DOHH2 (cell line): ENCODE results near the gene STMND1.

Experiments
- H3F3A ChIP-seq: fragments of 200-600 bp; sonication (generic), shearing (Covaris generic); 2 replicates; pipeline ENCODE4 v1.6.0; 2016; ENCODE audit warnings: antibody characterized with exemption, mild to moderate bottlenecking; ENCODE audit not compliant: control insufficient read depth, insufficient read depth
- H3K27ac ChIP-seq: fragments of 200-600 bp; sonication (generic); 2 replicates; pipeline ENCODE4 v1.5.1; 2014; ENCODE audit warnings: low read depth, mild to moderate bottlenecking, low read length, moderate library complexity
- H3K27me3 ChIP-seq: fragments of 200-600 bp; sonication (generic); 2 replicates; pipeline ENCODE4 v1.6.1; 2014; ENCODE audit warnings: mild to moderate bottlenecking, low read length, mixed read lengths; ENCODE audit not compliant: control insufficient read depth
- H3K36me3 ChIP-seq: fragments of 200-600 bp; sonication (generic); 2 replicates; pipeline ENCODE4 v1.6.1; 2014; ENCODE audit warnings: mild to moderate bottlenecking, low read length, moderate library complexity, mixed read lengths; ENCODE audit not compliant: control insufficient read depth
- H3K4me1 ChIP-seq: fragments of 200-600 bp; sonication (generic); 2 replicates; pipeline ENCODE4 v1.6.1; 2014; ENCODE audit warnings: mild to moderate bottlenecking, low read length, mixed read lengths; ENCODE audit not compliant: control insufficient read depth
- H3K4me2 ChIP-seq: fragments of 200-600 bp; sonication (generic); 2 replicates; pipeline ENCODE4 v1.6.0; 2014; ENCODE audit warnings: mild to moderate bottlenecking, low read length, moderate library complexity
- H3K4me3 ChIP-seq: fragments of 200-600 bp; sonication (generic); 2 replicates; pipeline ENCODE4 v1.5.1; 2014; ENCODE audit warnings: mild to moderate bottlenecking, low read length, mixed read lengths
- H3K79me2 ChIP-seq: fragments of 200-600 bp; sonication (generic); 2 replicates; pipeline ENCODE4 v1.6.1; 2014; ENCODE audit warnings: mild to moderate bottlenecking, low read length, mixed read lengths; ENCODE audit not compliant: control insufficient read depth
- H3K9me2 ChIP-seq: fragments of 200-600 bp; sonication (generic); replicated peaks from 2 replicates; pipeline ENCODE4 v1.6.1; 2014; ENCODE audit warnings: mild to moderate bottlenecking, low read length, mixed read lengths; ENCODE audit not compliant: control insufficient read depth
- H3K9me3 ChIP-seq: fragments of 200-600 bp; sonication (generic); 2 replicates; pipeline ENCODE4 v1.6.1; 2014; ENCODE audit warnings: antibody characterized with exemption, low read length, mixed read lengths; ENCODE audit not compliant: control insufficient read depth, insufficient read depth
- H4K20me1 ChIP-seq: fragments of 200-600 bp; sonication (generic); 2 replicates; pipeline ENCODE4 v1.6.0; 2014; ENCODE audit warnings: low read depth, mild to moderate bottlenecking, antibody characterized with exemption, low read length, moderate library complexity; ENCODE audit not compliant: control insufficient read depth, insufficient read depth
- CTCF ChIP-seq: fragments of 200-600 bp; sonication (generic); IDR thresholded peaks from one replicate; pipeline ENCODE4 v1.5.1; 2014; ENCODE audit warnings: antibody characterized with exemption, mild to moderate bottlenecking, low read depth, low read length; ENCODE audit not compliant: poor library complexity, severe bottlenecking
- EZH2phosphoT487 ChIP-seq: fragments of 200-600 bp; sonication (generic); IDR thresholded peaks from 2 replicates; pipeline ENCODE4 v1.6.1; 2017; ENCODE audit warnings: borderline replicate concordance, mild to moderate bottlenecking, antibody characterized with exemption, low read length, moderate library complexity, mixed read lengths

STMND1 gene

GRCh38 chr6:17157617-17158016, 55.8 kb downstream of the STMND1 start:
- H3K4me2 ChIP-seq: no peak overlapping the region
- H3K27me3 ChIP-seq: no peaks in the 10 kb centered on the region
- no peak overlapping the region for H3K27ac ChIP-seq
- H4K20me1 ChIP-seq: no peaks in the 10 kb centered on the region
- no peaks in the 10 kb centered on the region for H3K4me1 ChIP-seq
- no peaks in the 10 kb centered on the region for H3K9me3 ChIP-seq
- H3K9me2 ChIP-seq: no peaks in the 10 kb centered on the region
- no peaks in the 10 kb centered on the region for H3K79me2 ChIP-seq
- TF ChIP-seq EZH2phosphoT487 (no peak), CTCF (no peak)
- H3K4me3 ChIP-seq: no peak overlapping the region
- H3F3A ChIP-seq: no peaks in the 10 kb centered on the region
- H3K36me3 ChIP-seq: no peaks in the 10 kb centered on the region

- Histone ChIP-seq H3K27me3 (no peaks in the 10 kb centered on the region), H4K20me1 (no peaks in the 10 kb centered on the region), H3K36me3 (no peaks in the 10 kb centered on the region), H3K27ac (no peak overlapping the region), H3K9me2 (no peaks in the 10 kb centered on the region), H3K9me3 (no peaks in the 10 kb centered on the region), H3K79me2 (no peaks in the 10 kb centered on the region), H3K4me3 (no peak overlapping the region), H3K4me2 (no peak overlapping the region), H3F3A (no peaks in the 10 kb centered on the region), H3K4me1 (no peaks in the 10 kb centered on the region)
- TF ChIP-seq EZH2phosphoT487: no peak
- TF ChIP-seq CTCF: no peak
Observed at GRCh38 chr6:17159240-17159639, 57.4 kb downstream of the STMND1 start.

- Histone ChIP-seq H3K4me1 (no peaks in the 10 kb centered on the region), H3K27ac (no peak overlapping the region), H3K9me3 (no peaks in the 10 kb centered on the region), H3K4me3 (no peak overlapping the region), H3F3A (no peaks in the 10 kb centered on the region), H3K9me2 (no peaks in the 10 kb centered on the region), H3K79me2 (no peaks in the 10 kb centered on the region), H4K20me1 (no peaks in the 10 kb centered on the region), H3K4me2 (no peak overlapping the region), H3K36me3 (no peaks in the 10 kb centered on the region), H3K27me3 (no peaks in the 10 kb centered on the region)
- TF ChIP-seq EZH2phosphoT487: no peak
- no peak for TF ChIP-seq CTCF
Observed at GRCh38 chr6:17161076-17161475, 59.2 kb downstream of the STMND1 start.

- Histone ChIP-seq H3K4me3 (no peak overlapping the region), H3K9me3 (no peaks in the 10 kb centered on the region), H3K27ac (no peak overlapping the region), H3F3A (no peaks in the 10 kb centered on the region), H4K20me1 (no peaks in the 10 kb centered on the region), H3K4me2 (no peak overlapping the region), H3K4me1 (no peaks in the 10 kb centered on the region), H3K79me2 (no peaks in the 10 kb centered on the region), H3K27me3 (no peaks in the 10 kb centered on the region), H3K36me3 (no peaks in the 10 kb centered on the region), H3K9me2 (no peaks in the 10 kb centered on the region)
- TF ChIP-seq CTCF: no peak
Observed at GRCh38 chr6:17165383-17165782, 63.5 kb downstream of the STMND1 start.
